ENCODE data around the gene FLVCR1. TPM values are rescaled to one million over a fixed set of nuclear protein-coding genes. Genes with fewer than 3 reads are reported as not detected.

Gene FLVCR1
- total and polyA plus RNA-seq, 9 of the 15 experiments (the other 6 are each of a cell fraction or from before 2014, with no cell fraction given): 5.2 to 18.0 (median 12.5) TPM

DNA sequence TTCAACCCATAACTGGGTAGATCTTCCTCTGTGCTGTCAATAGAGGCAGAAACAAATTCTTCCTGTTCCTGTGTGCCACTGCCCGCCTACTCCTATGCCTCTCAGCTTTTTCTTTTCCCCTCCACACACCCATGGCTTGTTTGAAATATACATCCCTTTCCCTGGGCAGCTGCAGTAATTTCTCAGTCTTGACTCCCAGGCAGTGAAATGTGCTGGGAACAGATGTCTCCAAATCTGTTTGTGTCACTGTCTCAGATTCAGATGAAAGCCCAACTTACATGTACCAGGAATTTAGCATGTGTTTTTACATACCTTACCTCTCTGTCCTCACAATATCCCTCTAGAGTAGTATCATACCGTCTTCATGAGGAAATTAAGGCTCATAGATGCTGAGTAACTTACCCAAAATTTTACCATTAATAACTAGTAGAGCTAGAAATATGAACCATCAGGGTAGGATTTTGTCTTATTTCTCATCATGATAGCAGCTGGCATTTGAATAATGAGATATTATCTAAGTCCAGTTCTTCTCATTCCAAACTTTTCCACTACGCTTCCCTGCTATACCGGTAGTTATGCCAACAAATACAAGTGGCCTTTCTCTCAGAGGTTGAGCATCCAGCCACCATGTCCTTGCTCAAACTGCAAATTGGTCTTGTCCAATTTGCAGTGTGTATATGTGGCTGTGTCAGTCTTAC, 87.5 kb downstream of the FLVCR1 start (continued):
- TF ChIP-seq, protein P1, sequence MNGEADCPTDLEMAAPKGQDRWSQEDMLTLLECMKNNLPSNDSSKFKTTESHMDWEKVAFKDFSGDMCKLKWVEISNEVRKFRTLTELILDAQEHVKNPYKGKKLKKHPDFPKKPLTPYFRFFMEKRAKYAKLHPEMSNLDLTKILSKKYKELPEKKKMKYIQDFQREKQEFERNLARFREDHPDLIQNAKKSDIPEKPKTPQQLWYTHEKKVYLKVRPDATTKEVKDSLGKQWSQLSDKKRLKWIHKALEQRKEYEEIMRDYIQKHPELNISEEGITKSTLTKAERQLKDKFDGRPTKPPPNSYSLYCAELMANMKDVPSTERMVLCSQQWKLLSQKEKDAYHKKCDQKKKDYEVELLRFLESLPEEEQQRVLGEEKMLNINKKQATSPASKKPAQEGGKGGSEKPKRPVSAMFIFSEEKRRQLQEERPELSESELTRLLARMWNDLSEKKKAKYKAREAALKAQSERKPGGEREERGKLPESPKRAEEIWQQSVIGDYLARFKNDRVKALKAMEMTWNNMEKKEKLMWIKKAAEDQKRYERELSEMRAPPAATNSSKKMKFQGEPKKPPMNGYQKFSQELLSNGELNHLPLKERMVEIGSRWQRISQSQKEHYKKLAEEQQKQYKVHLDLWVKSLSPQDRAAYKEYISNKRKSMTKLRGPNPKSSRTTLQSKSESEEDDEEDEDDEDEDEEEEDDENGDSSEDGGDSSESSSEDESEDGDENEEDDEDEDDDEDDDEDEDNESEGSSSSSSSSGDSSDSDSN (IDR thresholded peaks at IDR 0.05; ENCODE audit: borderline replicate concordance in 1 of 2, low read depth in 2 of 2, low read length in 2 of 2): no peak
- TF ChIP-seq L3MBTL2 (IDR thresholded peaks at IDR 0.05) (no peak), ZC3H11A (IDR thresholded peaks at IDR 0.05; ENCODE audit: low read depth, low read length) (no peak), SNIP1 (IDR thresholded peaks at IDR 0.05; ENCODE audit: low read depth) (no peak), TAF1 (IDR thresholded peaks at IDR 0.05; ENCODE audit: control insufficient read depth, extremely low read depth, insufficient read depth, low read length, severe bottlenecking) (no peak), ZNF77 (CRISPR knock-in tag; IDR thresholded peaks at IDR 0.05) (no peak), BRD9 (IDR thresholded peaks at IDR 0.05; ENCODE audit: low read depth, partially characterized antibody) (no peak), ZNF57 (CRISPR knock-in tag; IDR thresholded peaks at IDR 0.05) (no peak), DNMT1 (IDR thresholded peaks at IDR 0.05) (no peak), ZC3H4 (CRISPR knock-in tag; IDR thresholded peaks at IDR 0.05; ENCODE audit: borderline replicate concordance) (no peak), MAFF (IDR thresholded peaks at IDR 0.05; ENCODE audit: low read length) (no peak)
- TF ChIP-seq, protein P2, sequence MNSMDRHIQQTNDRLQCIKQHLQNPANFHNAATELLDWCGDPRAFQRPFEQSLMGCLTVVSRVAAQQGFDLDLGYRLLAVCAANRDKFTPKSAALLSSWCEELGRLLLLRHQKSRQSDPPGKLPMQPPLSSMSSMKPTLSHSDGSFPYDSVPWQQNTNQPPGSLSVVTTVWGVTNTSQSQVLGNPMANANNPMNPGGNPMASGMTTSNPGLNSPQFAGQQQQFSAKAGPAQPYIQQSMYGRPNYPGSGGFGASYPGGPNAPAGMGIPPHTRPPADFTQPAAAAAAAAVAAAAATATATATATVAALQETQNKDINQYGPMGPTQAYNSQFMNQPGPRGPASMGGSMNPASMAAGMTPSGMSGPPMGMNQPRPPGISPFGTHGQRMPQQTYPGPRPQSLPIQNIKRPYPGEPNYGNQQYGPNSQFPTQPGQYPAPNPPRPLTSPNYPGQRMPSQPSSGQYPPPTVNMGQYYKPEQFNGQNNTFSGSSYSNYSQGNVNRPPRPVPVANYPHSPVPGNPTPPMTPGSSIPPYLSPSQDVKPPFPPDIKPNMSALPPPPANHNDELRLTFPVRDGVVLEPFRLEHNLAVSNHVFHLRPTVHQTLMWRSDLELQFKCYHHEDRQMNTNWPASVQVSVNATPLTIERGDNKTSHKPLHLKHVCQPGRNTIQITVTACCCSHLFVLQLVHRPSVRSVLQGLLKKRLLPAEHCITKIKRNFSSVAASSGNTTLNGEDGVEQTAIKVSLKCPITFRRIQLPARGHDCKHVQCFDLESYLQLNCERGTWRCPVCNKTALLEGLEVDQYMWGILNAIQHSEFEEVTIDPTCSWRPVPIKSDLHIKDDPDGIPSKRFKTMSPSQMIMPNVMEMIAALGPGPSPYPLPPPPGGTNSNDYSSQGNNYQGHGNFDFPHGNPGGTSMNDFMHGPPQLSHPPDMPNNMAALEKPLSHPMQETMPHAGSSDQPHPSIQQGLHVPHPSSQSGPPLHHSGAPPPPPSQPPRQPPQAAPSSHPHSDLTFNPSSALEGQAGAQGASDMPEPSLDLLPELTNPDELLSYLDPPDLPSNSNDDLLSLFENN (IDR thresholded peaks at IDR 0.05; ENCODE audit: low read depth in 2 of 2, low read length in 2 of 2): no peak
